Fibroblast of skin of left quadriceps (primary cell): ENCODE measurements around the gene GNB1L.

Source experiments
- DNase-seq, 2 experiments: peaks; one replicate each; pipeline ENCODE4 v3.0.0-alpha.2; 2013; ENCODE audit warnings: low read depth in 2 of 2

Gene GNB1L

GRCh38 chr22:19775496-19776325 is 79.0 kb downstream of the GNB1L start:
- no peak for DNase-seq

GRCh38 chr22:19774628-19775027 is 80.0 kb downstream of the GNB1L start:
- no peak for DNase-seq

GRCh38 chr22:19773470-19774040 is 81.1 kb downstream of the GNB1L start:
- DNase-seq, result no peak

GRCh38 chr22:19772673-19773469 is 81.8 kb downstream of the GNB1L start:
- no peak for DNase-seq

GRCh38 chr22:19772422-19772672 is 82.3 kb downstream of the GNB1L start:
- no peak for DNase-seq

- DNase-seq, result no peak
Observed at GRCh38 chr22:19770349-19771220, 84.1 kb downstream of the GNB1L start.

- DNase-seq, result no peak
Observed at GRCh38 chr22:19769393-19769715, 85.3 kb downstream of the GNB1L start.

GRCh38 chr22:19767427-19768341 is 87.0 kb downstream of the GNB1L start:
- DNase-seq, result no peak

GRCh38 chr22:19766511-19767426 is 87.9 kb downstream of the GNB1L start:
- no peak for DNase-seq

GRCh38 chr22:19766240-19766510 is 88.5 kb downstream of the GNB1L start:
- no peak for DNase-seq

- DNase-seq, result no peak
Observed at GRCh38 chr22:19765477-19766239, 89.0 kb downstream of the GNB1L start.

- DNase-seq, result no peak
Observed at GRCh38 chr22:19764636-19765476, 89.8 kb downstream of the GNB1L start.

- no peak for DNase-seq
Observed at GRCh38 chr22:19764299-19764593, 90.4 kb downstream of the GNB1L start.

GRCh38 chr22:19763458-19764298 is 91.0 kb downstream of the GNB1L start:
- no peak for DNase-seq

- no peak for DNase-seq
Observed at GRCh38 chr22:19762568-19763457, 91.9 kb downstream of the GNB1L start.

- DNase-seq, result no peak
Observed at GRCh38 chr22:19761725-19762567, 92.7 kb downstream of the GNB1L start.
